HG03175 (cell line): ENCODE measurements around the gene BOLA3.
A peak's percentile ranks its signal among the peaks of the same experiment; 100 is the strongest.
"Not testable (repeated sequence)": the region's sequence is repeated elsewhere in the genome, so short reads cannot be mapped to it uniquely, and the experiment has no call there.

Experiments
- ATAC-seq: cut with Tn5 transposase; IDR thresholded peaks from one replicate; pipeline ENCODE4 v1.9.1; 2021; ENCODE audit warnings: mild to moderate bottlenecking, moderate library complexity; ENCODE audit not compliant: unreplicated experiment

BOLA3 gene

GRCh38 chr2:74149570-74150319 lies 2.0 kb upstream of the BOLA3 start:
- ATAC-seq, result no peak

DNA sequence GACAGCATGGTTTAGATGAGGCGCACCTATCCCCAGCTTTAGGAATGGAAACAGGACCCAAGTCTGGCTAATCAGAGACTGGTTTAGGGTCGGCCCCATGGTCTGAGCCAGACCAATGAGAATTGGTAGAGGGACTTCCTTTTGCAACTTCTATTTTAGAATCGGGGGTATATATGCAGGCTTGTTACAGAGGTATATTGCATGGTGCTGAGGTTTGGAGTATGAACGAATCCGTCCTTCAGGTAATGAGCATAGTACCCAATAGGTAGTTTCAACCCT lies 1.5 kb upstream of the BOLA3 start:
- no peak for ATAC-seq

- peak; percentile 1 for ATAC-seq
These were observed 940 bp upstream of the BOLA3 start for GRCh38 chr2:74148457-74149246.

GRCh38 chr2:74146929-74147726 lies 584 bp downstream of the BOLA3 start:
- ATAC-seq, result peak; percentile 41

DNA sequence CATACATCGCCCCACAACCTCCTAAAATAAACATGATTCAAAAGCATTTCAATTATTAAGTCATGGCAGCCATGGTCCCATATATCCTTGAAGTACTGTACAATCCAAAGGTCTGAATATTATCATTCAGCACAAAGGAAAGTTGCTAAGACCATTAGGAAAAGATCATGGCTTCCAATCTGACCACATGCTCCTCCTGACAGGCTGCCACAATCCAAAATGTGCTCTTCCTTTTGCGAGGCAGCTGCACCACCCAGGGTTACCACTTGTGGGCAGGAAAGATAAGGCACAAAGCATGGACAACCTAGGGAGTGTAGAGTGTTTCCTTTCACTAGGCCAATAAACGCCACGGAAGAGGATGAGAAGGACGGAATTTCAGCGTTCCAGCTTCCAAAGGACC lies 5.4 kb downstream of the BOLA3 start:
- no peak for ATAC-seq

DNA sequence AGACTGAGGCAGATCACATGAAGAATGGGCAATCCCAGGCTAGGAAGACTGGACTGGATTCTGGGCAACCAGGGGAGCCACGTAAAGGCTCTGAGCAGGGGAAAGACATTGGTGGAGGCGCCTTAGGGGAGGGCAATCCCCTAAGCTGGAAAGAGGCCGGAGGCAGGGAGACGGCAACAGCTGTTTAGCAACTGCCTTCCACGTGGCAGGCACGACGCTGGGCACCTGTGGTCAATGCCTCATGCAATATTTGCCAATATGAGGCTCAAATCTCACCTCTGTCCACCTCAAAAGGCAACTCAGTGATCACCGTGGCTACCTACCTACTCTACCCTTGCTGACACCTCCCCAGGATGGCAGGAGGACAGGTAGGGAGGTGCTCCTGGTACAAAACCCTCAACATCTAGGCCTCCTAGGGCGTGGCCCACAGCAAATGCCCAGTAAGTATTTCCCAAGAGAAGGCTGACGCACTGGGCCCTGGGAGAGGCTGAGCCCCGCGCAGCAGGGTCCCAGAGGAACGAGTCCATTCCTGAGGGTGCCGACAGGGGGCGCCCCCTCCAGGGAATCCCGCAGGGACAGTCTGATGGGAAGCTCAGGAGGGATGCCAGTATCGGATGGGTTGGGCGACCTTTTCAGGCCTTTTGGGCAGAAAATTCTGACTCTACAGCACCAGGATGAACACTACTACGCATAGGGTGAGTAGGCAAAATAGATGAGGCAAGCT lies 8.9 kb downstream of the BOLA3 start:
- no peak for ATAC-seq

DNA sequence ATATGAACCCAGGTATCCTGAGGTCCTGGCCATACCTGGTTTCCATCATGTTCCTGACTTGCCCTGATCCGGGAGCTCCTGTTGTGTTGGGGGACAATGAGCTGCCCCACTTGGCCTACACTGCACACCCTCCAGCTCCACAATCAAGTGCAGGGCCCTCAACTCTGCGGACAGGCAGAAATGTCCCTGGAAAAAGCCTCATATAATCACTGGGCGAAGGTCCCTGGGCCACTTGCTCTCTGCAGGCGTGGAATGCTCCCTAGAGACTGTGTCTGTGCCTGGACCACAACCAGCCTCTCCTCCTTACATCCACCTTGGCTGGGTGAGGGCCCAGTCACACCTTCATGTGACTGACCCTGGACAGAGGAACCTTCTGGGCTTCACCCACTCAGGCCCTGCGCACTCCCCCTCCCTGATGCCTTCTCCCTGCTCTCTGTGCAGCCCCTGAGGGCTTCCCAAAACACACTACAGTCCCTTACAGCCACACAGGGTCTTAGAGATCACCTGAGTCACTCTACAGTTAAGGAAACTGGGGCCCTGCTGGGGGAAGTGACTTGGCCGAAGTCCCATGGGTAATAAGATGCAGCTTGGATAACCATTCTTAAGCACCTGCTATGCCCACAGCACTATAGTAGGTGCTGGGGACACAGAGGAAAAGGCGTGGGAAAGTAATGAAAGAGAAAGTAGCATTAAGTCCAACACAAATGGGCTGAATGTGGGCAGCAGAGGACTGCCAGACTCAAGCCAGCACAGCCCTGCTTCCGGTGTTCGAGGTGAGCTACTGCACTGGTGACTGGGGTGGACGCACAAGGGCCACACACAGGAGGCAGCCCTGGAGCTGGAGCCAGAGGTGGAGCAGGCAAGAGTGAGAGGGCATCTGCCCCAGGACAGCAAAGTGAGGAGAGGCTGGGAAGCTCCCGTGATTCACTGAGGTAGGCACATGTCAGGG lies 9.8 kb downstream of the BOLA3 start:
- ATAC-seq, result no peak

- ATAC-seq, result no peak
These were observed 15.8 kb downstream of the BOLA3 start for GRCh38 chr2:74131901-74132300.

DNA sequence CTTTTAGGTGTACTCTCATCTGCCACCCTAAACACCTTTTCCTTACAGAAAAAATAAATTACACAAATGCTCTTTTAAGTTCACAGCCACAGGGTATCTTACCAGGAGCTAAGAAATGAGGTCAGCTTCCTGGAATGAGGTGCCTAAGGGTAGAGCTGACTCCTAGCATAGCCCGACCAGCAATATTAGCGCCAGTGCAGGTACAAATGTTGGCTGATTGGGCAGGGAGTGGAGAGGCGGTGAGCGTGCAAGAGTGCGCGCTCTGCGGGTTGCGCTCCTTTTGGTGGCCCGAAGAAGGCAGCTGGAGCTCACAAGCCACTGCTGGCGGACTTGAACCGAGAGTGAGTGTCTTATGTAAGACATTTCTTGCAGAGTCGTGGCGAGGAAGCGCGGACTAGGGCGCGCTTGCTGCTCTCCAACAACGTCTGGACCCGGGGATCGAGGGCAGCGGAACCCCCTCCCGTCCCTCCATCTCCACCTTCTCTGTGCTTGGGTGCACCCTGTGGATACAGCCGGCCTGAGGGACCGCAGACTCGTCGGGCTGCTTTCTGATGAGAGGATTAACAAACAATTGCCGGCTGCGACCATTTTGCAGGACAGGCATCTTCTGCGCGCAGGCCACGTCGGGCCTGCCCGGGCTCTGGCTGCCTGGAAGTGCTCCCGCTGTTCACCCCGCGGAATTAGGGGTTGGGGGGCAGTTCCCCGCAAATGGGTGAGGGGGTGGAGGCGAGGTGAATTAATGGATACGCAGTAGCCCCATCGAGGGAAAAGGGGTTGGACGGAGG lies 17.3 kb downstream of the BOLA3 start:
- no peak for ATAC-seq

DNA sequence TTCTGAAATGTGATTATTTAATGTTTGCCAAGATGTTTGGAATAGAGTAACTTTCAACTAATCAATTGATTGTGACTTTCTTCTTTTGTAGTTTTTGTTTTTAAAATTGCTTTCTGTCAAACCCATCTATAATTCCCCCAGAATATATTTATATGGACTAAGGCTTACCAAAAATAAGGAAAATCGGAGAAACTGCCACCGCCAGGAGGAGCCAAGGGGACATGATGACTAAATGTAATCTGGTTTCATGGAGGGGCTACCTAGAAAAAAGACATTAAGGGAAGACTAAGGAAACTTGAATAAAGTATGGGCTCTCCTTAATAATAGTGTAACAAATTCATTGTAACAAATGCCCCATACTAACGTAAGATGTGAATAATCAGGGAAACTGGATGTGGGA lies 19.5 kb downstream of the BOLA3 start:
- ATAC-seq, result no peak

GRCh38 chr2:74123955-74124354 lies 23.8 kb downstream of the BOLA3 start:
- not testable (repeated sequence) for ATAC-seq

GRCh38 chr2:74121846-74122245 lies 25.9 kb downstream of the BOLA3 start:
- not testable (repeated sequence) for ATAC-seq

GRCh38 chr2:74119912-74120825 lies 27.5 kb downstream of the BOLA3 start:
- peak; percentile 95 for ATAC-seq

GRCh38 chr2:74119339-74119738 lies 28.4 kb downstream of the BOLA3 start:
- ATAC-seq, result no peak

DNA sequence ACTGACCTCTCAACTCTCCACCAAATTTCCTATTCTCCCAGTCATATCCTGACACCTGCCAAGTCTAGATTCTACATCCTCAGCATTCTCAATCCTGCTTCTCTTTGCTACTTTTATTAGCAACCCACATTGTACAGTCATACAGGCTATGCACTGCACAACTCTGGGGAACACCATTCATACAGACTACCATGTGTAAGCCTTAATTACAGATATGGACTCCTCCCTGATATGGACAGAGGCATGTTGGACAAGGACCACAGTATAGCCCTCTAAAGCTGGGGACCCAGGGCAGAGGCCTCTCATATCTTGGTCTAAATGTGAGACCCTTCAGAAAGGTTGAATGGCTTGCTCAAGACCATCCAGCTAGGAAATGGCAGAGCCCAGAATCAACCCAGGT lies 36.3 kb downstream of the BOLA3 start:
- no peak for ATAC-seq

- no peak for ATAC-seq
These were observed 37.2 kb downstream of the BOLA3 start for GRCh38 chr2:74110537-74110936.

GRCh38 chr2:74109551-74109950 lies 38.2 kb downstream of the BOLA3 start:
- no peak for ATAC-seq

DNA sequence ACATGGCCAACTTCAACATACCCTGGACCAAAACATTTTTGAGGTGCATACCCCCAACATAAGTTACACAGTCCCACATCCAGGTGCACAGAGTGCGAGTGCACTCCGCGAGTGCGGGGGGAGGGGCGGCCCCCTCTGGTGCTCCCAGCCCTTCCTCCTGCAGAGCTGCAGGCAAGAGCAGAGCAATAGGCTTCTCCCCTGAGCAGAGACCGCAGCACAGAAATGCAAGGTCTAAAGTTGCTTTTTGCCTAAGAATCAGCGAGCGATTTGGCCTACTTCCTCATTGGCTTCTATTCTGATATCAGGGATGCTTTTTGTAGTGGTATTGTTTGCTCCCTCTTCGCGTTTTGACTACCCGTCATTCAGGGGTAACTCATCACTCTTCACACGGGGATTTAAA lies 40.6 kb downstream of the BOLA3 start:
- ATAC-seq, result no peak
